ENCODE results near the gene CDH13.

DNA sequence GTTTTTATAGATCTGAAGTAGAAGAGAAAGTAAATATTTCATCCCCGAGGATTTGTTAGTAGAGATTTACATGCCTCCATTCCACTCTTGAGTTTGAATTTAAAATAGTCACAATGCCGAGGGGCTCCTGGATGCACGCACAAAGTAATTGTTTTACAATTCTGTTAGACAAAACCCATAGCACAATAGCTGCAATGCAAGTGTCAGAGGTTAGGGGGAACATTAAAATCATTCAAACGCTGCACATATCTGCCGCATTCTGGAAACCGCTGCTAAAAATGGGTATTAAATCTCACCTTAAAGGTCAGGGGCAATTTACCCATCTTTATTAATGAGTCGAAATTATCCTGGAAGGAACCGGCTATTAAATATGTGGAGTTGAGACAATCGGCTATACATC lies 652.5 kb downstream of the CDH13 start:
- no peak for TF ChIP-seq CTCF (conservative IDR thresholded peaks at IDR 0.05; ENCODE audit: low read depth, low read length)
- no peak for TF ChIP-seq EZH2 (IDR thresholded peaks at IDR 0.05; ENCODE audit: borderline replicate concordance, low read depth, low read length, poor library complexity, severe bottlenecking)

Measured in A673 (cell line).